Measurements from ENCODE around the gene NRG2.

The NRG2 gene

GRCh38 chr5:139942243-139942642, 100.9 kb downstream of the NRG2 start:
- Histone ChIP-seq H3K79me2 (no peaks in the 10 kb centered on the region), H3K36me3 (ENCODE audit: control insufficient read depth, insufficient read depth, low read length) (no peaks in the 10 kb centered on the region), H3K9me3 (ENCODE audit: control insufficient read depth, low read length) (no peaks in the 10 kb centered on the region), H3K9ac (no peak overlapping the region), H3K4me3 (ENCODE audit: low read depth, low read length) (no peak overlapping the region), H3K4me1 (no peaks in the 10 kb centered on the region), H3K4me2 (ENCODE audit: low read length) (no peak overlapping the region), H2AFZ (no peak overlapping the region), H3K27me3 (ENCODE audit: control insufficient read depth, insufficient read depth, low read length) (no peaks in the 10 kb centered on the region), H3K27ac (no peak overlapping the region)
- no peak for TF ChIP-seq CTCF (IDR thresholded peaks at IDR 0.05)

- H3K27ac ChIP-seq: no peak overlapping the region
- no peaks in the 10 kb centered on the region for H3K27me3 ChIP-seq (ENCODE audit: control insufficient read depth, insufficient read depth, low read length)
- TF ChIP-seq CTCF (IDR thresholded peaks at IDR 0.05): no peak
These were observed 112.7 kb downstream of the NRG2 start for GRCh38 chr5:139930406-139930805.

GRCh38 chr5:139926797-139927503, 116.1 kb downstream of the NRG2 start:
- no peak overlapping the region for H3K4me2 ChIP-seq (ENCODE audit: low read length)
- no peak overlapping the region for H3K9ac ChIP-seq
- H3K36me3 ChIP-seq (ENCODE audit: control insufficient read depth, insufficient read depth, low read length): no peaks in the 10 kb centered on the region
- H3K79me2 ChIP-seq: peaks cover 17% of the 10 kb centered on the region
- TF ChIP-seq CTCF (IDR thresholded peaks at IDR 0.05): no peak
- no peaks in the 10 kb centered on the region for H3K4me1 ChIP-seq
- no peak overlapping the region for H3K4me3 ChIP-seq (ENCODE audit: low read depth, low read length)
- no peak overlapping the region for H2AFZ ChIP-seq
- no peak overlapping the region for H3K27ac ChIP-seq
- H3K9me3 ChIP-seq (ENCODE audit: control insufficient read depth, low read length): no peaks in the 10 kb centered on the region
- H3K27me3 ChIP-seq (ENCODE audit: control insufficient read depth, insufficient read depth, low read length): no peaks in the 10 kb centered on the region

More at GRCh38 chr5:139930406-139930805, 112.7 kb downstream of the NRG2 start:
- Histone ChIP-seq H3K4me1 (no peaks in the 10 kb centered on the region), H3K9ac (no peak overlapping the region), H3K9me3 (ENCODE audit: control insufficient read depth, low read length) (no peaks in the 10 kb centered on the region), H3K36me3 (ENCODE audit: control insufficient read depth, insufficient read depth, low read length) (no peaks in the 10 kb centered on the region), H2AFZ (no peak overlapping the region), H3K4me3 (ENCODE audit: low read depth, low read length) (no peak overlapping the region), H3K4me2 (ENCODE audit: low read length) (no peak overlapping the region), H3K79me2 (peaks cover 22% of the 10 kb centered on the region)

- H3K4me2 ChIP-seq (ENCODE audit: low read length): no peak overlapping the region
- no peak overlapping the region for H3K9ac ChIP-seq
- no peaks in the 10 kb centered on the region for H3K9me3 ChIP-seq (ENCODE audit: control insufficient read depth, low read length)
- no peaks in the 10 kb centered on the region for H3K36me3 ChIP-seq (ENCODE audit: control insufficient read depth, insufficient read depth, low read length)
- no peak overlapping the region for H3K27ac ChIP-seq
- no peak for TF ChIP-seq CTCF (IDR thresholded peaks at IDR 0.05)
- no peaks in the 10 kb centered on the region for H3K27me3 ChIP-seq (ENCODE audit: control insufficient read depth, insufficient read depth, low read length)
- no peak overlapping the region for H2AFZ ChIP-seq
- no peak overlapping the region for H3K4me3 ChIP-seq (ENCODE audit: low read depth, low read length)
- H3K79me2 ChIP-seq: peaks cover 13% of the 10 kb centered on the region
- no peaks in the 10 kb centered on the region for H3K4me1 ChIP-seq
These were observed 117.2 kb downstream of the NRG2 start for GRCh38 chr5:139925650-139926640.

Data from parathyroid adenoma (tissue), 2 donors.